Ovary (tissue), 9 donors: Measurements from ENCODE around the gene HIPK2. TPM values are rescaled to one million over a fixed set of nuclear protein-coding genes. Genes with fewer than 3 reads are reported as not detected.

Experiments
- DNase-seq, 5 donors: peaks; one replicate each; pipeline ENCODE4 v3.0.0-alpha.2; 2019 to 2020
- H3K27ac ChIP-seq, 2 donors: fragments of 200-600 bp; one replicate each; pipeline versions ENCODE4 v1.5.1 to v1.8.0; 2019 to 2022
- H3K27me3 ChIP-seq: fragments of 200-600 bp; one replicate; pipeline ENCODE4 v1.8.0; 2022
- H3K36me3 ChIP-seq: fragments of 200-600 bp; sonication (generic); one replicate; pipeline ENCODE4 v1.5.1; 2019
- H3K4me1 ChIP-seq: one replicate; pipeline ENCODE4 v1.8.1; 2013; ENCODE audit warnings: mild to moderate bottlenecking, moderate library complexity; ENCODE audit not compliant: insufficient read depth
- H3K4me3 ChIP-seq: fragments of 200-600 bp; sonication (generic); one replicate; pipeline ENCODE4 v1.5.1; 2017
- H3K9me3 ChIP-seq, 2 donors: fragments of 200-600 bp in 1 of 2; sonication (generic) in 1 of 2; one replicate each; pipeline versions ENCODE4 v1.5.1 to v1.8.1; 2013 to 2019; ENCODE audit warnings: mild to moderate bottlenecking in 1 of 2, moderate library complexity in 1 of 2
- EP300 ChIP-seq: sonication (generic); formaldehyde crosslinking; IDR thresholded peaks from one replicate; pipeline ENCODE4 v1.6.1; 2017; ENCODE audit warnings: antibody characterized with exemption
- POLR2A ChIP-seq: fragments of 450-650 bp; IDR thresholded peaks from one replicate; pipeline ENCODE4 v1.6.1; 2017; ENCODE audit warnings: antibody characterized with exemption, mild to moderate bottlenecking, moderate library complexity
- WGBS, 3 donors: extraction: QIAGEN DNeasy Blood & Tissue Kit in 1 of 3; methylation state at CpG; one replicate each; pipeline versions ENCODE4 v1.1.5 to v1.1.7; 2013 to 2017; 5-methylcytosine and 5-hydroxymethylcytosine counted together
- intact Hi-C, 4 donors: fragments of 100-400 bp; cut with DNase I; formaldehyde crosslinking; loops; one replicate each; pipeline versions ENCODE4 v1.11.0 to v1.15.1; 2022 to 2023
- polyA plus RNA-seq, 2 donors: library from polyadenylated mRNA; stranded (reverse); fragments of 200-250 nt in 1 of 2; fragments of 350-450 nt in 1 of 2; fragmentation: Illumina TruSeq in 1 of 2; extraction: RNeasy Lipid Tissue Mini Kit (QIAGEN cat#74804) in 1 of 2; gene quantifications; one replicate each; pipeline ENCODE4 v1.2.3, GENCODE V29; 2013 to 2014
- total RNA-seq, 7 donors: library from RNA; depleted of rRNA in 2 of 7; stranded (reverse); fragments of >200 nt in 2 of 7; fragmentation: NEBNext Ultra II Directional in 3 of 7; extraction: Animal tissue kit (Norgen Biotek cat#: 25700) in 3 of 7; gene quantifications; one replicate each; pipeline versions ENCODE4 v1.1.0 to v1.2.4, GENCODE V29; 2016 to 2023
- TF ChIP-seq, protein P1 (sequence below), 3 donors: fragments of 450-650 bp in 2 of 3; fragments of 200-600 bp in 1 of 3; IDR thresholded peaks; one replicate each; pipeline versions ENCODE4 v1.5.1 to v1.8.0; 2016 to 2022; ENCODE audit warnings: antibody characterized with exemption in 3 of 3, mild to moderate bottlenecking in 1 of 3
- donor health status: DM: no; HTN: no; CAD: no; lungs with moderate emphysema.
- donor health status: DM: no; HTN: no; CAD: no.
- donor health status: Bipolar disorder and iron deficiency.
- donor health status: DM: yes; HTN: yes; CAD: no.
- donor health status: DM: no; HTN: no; CAD: no.
- donor health status: DM: yes; HTN: yes; CAD: no.

The HIPK2 gene
- total and polyA plus RNA-seq, 9 donors: 7.3 to 38.4 (median 28.1) TPM

DNA sequence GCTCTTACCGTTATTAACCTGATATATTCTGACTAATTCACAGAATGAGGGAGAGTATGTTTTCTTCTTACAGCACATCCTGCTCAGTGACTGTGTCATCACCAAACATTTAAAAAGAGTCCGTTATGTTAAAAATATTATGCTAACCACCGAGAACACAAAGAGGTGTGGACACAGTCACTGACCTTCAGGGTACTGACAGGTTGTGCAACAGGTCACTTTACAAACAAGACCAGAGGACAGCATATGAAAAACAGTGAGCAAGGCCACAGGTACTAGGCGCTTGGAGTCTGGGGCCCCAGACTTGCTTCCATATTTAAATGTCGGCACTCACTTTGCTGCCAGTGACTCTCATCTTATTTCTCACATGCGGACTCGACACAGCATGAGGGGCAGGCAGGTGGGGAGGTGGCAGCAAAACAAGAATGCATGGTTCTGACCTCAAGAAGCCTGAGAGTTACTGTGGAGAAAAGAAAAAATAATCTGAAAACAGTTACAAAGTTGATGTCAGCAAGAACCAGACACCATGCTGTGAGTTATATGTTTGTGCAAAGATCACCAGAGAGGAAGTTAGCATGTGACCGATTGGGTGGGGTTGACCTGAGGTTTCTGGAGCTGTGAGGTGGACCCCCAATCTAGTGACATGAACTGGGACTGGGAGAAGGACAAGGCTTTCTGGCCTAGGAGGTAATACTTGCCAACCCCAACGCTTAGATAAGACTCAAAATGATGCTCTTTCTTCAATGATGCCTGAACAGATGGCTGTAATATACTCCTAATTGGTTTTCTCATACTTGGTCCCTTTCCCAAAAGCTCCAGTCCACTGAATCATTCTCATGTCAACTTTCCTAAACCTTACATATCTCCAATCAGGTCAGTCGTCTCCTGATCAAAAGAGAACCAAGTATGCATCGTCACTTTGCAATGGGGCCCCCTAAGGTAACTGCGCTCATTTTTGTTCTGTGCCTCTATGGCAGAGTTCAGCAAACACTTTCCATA lies 102.4 kb downstream of the HIPK2 start:
- Histone ChIP-seq H3K9me3 (no peaks in the 10 kb centered on the region), H3K4me1 (peaks cover 6% of the 10 kb centered on the region), H3K36me3 (no peaks in the 10 kb centered on the region), H3K27me3 (no peaks in the 10 kb centered on the region), H3K4me3 (no peak overlapping the region), H3K27ac (no peak overlapping the region)
- intact Hi-C loops: no loop called here
- DNase-seq: no peak
- 82 to 84% (median 82%) methylated on average over 12 of the region's 12 CpGs for whole genome bisulfite sequencing, 3 donors
- TF ChIP-seq EP300 (no peak), POLR2A (no peak)

DNA sequence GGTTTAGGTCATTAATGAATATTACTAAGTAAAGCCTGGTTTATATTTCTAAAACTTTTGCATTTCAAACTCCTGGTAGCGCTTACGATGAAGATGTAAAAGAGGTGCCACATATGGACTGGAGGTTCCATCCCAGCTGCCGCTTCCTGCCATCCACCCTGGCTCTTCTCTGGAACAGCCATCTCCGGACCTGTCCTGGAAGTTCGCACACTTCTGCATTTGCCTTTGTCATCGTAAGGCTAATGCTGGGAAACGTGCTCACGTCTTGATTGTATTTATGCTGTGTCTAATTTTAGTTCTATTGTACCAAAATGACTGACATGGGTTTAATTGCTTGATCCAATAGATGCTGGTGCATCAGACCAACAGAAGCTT lies 103.1 kb downstream of the HIPK2 start:
- no peak overlapping the region for H3K27ac ChIP-seq
- H3K4me3 ChIP-seq: no peak overlapping the region
- H3K9me3 ChIP-seq: no peaks in the 10 kb centered on the region
- intact Hi-C loops: no loop called here
- 70 to 93% (median 84%) methylated on average over 8 of the region's 8 CpGs for WGBS, 3 donors
- TF ChIP-seq EP300 (no peak), POLR2A (no peak)
- TF ChIP-seq, protein P1, sequence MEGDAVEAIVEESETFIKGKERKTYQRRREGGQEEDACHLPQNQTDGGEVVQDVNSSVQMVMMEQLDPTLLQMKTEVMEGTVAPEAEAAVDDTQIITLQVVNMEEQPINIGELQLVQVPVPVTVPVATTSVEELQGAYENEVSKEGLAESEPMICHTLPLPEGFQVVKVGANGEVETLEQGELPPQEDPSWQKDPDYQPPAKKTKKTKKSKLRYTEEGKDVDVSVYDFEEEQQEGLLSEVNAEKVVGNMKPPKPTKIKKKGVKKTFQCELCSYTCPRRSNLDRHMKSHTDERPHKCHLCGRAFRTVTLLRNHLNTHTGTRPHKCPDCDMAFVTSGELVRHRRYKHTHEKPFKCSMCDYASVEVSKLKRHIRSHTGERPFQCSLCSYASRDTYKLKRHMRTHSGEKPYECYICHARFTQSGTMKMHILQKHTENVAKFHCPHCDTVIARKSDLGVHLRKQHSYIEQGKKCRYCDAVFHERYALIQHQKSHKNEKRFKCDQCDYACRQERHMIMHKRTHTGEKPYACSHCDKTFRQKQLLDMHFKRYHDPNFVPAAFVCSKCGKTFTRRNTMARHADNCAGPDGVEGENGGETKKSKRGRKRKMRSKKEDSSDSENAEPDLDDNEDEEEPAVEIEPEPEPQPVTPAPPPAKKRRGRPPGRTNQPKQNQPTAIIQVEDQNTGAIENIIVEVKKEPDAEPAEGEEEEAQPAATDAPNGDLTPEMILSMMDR (IDR thresholded peaks at IDR 0.05): no peak
- H3K4me1 ChIP-seq: no peaks in the 10 kb centered on the region
- no peak for DNase-seq
- H3K36me3 ChIP-seq: no peaks in the 10 kb centered on the region
- H3K27me3 ChIP-seq: no peaks in the 10 kb centered on the region

DNA sequence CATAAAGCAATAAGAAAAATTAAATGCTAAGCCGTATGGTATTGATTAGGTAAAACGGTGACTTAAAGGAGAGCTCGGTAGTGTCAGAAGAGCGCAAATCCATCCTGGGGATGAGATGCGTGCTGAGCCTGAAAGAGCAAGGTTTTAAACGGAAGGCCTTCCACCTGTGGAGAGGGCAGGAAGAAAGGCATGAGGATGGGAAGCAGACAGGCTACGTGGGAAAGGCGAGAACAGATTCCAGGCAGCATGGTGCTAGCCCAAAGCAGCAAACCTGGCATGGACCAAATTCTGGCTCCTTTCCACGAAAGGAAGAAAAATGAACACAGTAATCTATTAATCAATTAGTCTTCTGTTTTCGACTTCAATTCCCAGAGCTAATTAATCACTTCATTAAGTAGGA lies 103.5 kb downstream of the HIPK2 start:
- Histone ChIP-seq H3K27me3 (no peaks in the 10 kb centered on the region), H3K36me3 (no peaks in the 10 kb centered on the region), H3K4me1 (no peaks in the 10 kb centered on the region), H3K4me3 (no peak overlapping the region), H3K9me3 (no peaks in the 10 kb centered on the region), H3K27ac (no peak overlapping the region)
- intact Hi-C loops: no loop called here
- TF ChIP-seq POLR2A (no peak), EP300 (no peak)
- TF ChIP-seq, protein P1 (IDR thresholded peaks at IDR 0.05): no peak
- 93 to 94% (median 94%) methylated on average over 9 to 10 of the region's 10 CpGs for WGBS, 3 donors
- DNase-seq: no peak

DNA sequence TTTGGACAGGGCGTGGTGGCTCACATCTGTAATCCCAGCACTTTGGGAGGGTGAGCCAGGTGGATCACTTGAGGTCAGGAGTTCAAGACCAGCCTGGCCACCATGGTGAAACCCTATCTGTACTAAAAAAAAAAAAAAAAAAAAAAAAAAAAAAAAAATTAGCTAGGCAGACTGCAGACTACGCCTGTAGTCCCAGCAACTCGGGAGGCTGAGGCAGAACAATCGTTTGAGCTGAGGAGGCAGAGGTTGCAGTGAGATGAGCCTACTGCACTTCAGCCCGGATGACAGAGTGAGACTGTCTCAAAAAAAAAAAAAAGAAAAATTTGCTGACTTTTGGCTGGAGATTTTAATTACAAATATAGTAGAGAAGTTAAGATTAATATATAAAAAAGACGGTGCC lies 104.0 kb downstream of the HIPK2 start:
- WGBS, 3 donors: 83 to 86% (median 84%) methylated on average over 6 of the region's 6 CpGs
- Histone ChIP-seq H3K27ac (no peak overlapping the region), H3K4me3 (no peak overlapping the region), H3K4me1 (no peaks in the 10 kb centered on the region), H3K36me3 (no peaks in the 10 kb centered on the region), H3K9me3 (no peaks in the 10 kb centered on the region), H3K27me3 (no peaks in the 10 kb centered on the region)
- intact Hi-C loops: no loop called here
- no peak for TF ChIP-seq EP300
- TF ChIP-seq POLR2A: no peak
- TF ChIP-seq, protein P1 (IDR thresholded peaks at IDR 0.05): no peak
- DNase-seq: no peak

DNA sequence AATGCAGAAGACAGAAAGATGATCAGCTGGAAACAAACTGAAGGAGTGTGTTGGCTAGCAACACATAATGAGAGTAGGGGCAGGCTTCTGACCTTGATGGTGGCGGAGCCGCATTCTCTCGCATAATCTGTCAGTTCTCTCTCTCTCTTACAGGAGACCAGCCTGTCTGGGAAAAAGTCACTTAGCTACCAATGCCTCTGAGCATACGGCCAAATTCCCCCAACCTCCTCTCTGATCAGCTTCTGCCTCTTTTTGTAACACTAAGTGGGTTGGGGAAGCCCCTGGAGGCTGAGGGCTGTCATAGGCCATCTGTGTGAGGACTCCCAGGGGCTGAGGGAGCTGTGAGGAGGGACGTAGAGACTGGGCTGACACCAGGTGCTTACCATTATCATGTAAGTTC lies 104.6 kb downstream of the HIPK2 start:
- Histone ChIP-seq H3K27ac (no peak overlapping the region), H3K9me3 (no peaks in the 10 kb centered on the region), H3K4me3 (no peak overlapping the region), H3K27me3 (no peaks in the 10 kb centered on the region), H3K36me3 (no peaks in the 10 kb centered on the region), H3K4me1 (no peaks in the 10 kb centered on the region)
- WGBS, 3 donors: 24 to 34% (median 28%) methylated on average over 5 of the region's 5 CpGs
- DNase-seq: no peak
- intact Hi-C loops: no loop called here
- TF ChIP-seq EP300: no peak
